IMR-90 (cell line): ENCODE data around the gene NCKAP5L. TPM values are rescaled to one million over a fixed set of nuclear protein-coding genes. Genes with fewer than 3 reads are reported as not detected.

ENCODE experiments used
- ATAC-seq: fragments of 200-7000 bp; cut with Tn5 transposase; 2 replicates; pipeline ENCODE4 v1.9.1; 2020; ENCODE audit warnings: low read depth, mild to moderate bottlenecking, moderate library complexity
- BruUV-seq: library from RNA; stranded (reverse); fragments of 400-500 nt; replicated peaks from 2 replicates; lab custom pipeline; 2021; lab: Mats Ljungman, UMichigan
- CTCF ChIA-PET: fragments of 300-600 bp; formaldehyde crosslinking; extraction: SDS; loops from one replicate; lab custom pipeline; 2021; ENCODE audit warnings: antibody characterized with exemption; lab: Yijun Ruan, JAX
- POLR2A ChIA-PET: fragments of 300-600 bp; sonication (Branson Sonifier 250); formaldehyde crosslinking; loops from one replicate; lab custom pipeline; 2022; ENCODE audit warnings: antibody characterized with exemption; ENCODE audit not compliant: unreplicated experiment; lab: Charles Lee
- DNase-seq: peaks from one replicate; pipeline ENCODE4 v3.0.0; 2013
- H2AFZ ChIP-seq: replicated peaks from 2 replicates; pipeline ENCODE3; 2013; ENCODE audit warnings: low read length, mild to moderate bottlenecking; ENCODE audit not compliant: poor library complexity
- H2AK5ac ChIP-seq: 2 replicates; pipeline ENCODE4 v1.6.1; 2013; ENCODE audit warnings: low read depth, low read length, inconsistent platforms
- H2AK9ac ChIP-seq: replicated peaks from 2 replicates; pipeline ENCODE3; 2013; ENCODE audit warnings: mild to moderate bottlenecking, low read depth, low read length, moderate library complexity; ENCODE audit not compliant: poor library complexity
- H2BK120ac ChIP-seq: 2 replicates; pipeline ENCODE4 v1.6.1; 2013; ENCODE audit warnings: low read depth, low read length, inconsistent platforms
- H2BK15ac ChIP-seq: 3 replicates; pipeline ENCODE4 v1.6.1; 2013; ENCODE audit warnings: low read depth, low read length, inconsistent platforms
- H2BK20ac ChIP-seq: 2 replicates; pipeline ENCODE4 v1.6.1; 2013; ENCODE audit warnings: low read depth, mild to moderate bottlenecking, inconsistent platforms, low read length, moderate library complexity
- H2BK5ac ChIP-seq: 2 replicates; pipeline ENCODE4 v1.6.1; 2013; ENCODE audit warnings: mild to moderate bottlenecking, low read depth, low read length, inconsistent platforms; ENCODE audit not compliant: poor library complexity, severe bottlenecking
- H3K14ac ChIP-seq: replicated peaks from 2 replicates; pipeline ENCODE4 v1.6.1; 2013; ENCODE audit warnings: low read depth, low read length, inconsistent platforms
- H3K18ac ChIP-seq: 2 replicates; pipeline ENCODE4 v1.6.1; 2013; ENCODE audit warnings: low read depth, low read length, control low read depth
- H3K23ac ChIP-seq: 2 replicates; pipeline ENCODE4 v1.6.1; 2013; ENCODE audit warnings: low read depth, low read length, inconsistent platforms
- H3K27ac ChIP-seq: 2 replicates; pipeline ENCODE4 v1.5.1; 2013; ENCODE audit warnings: mild to moderate bottlenecking, control low read depth, low read length; ENCODE audit not compliant: insufficient read depth
- H3K27me3 ChIP-seq: 2 replicates; pipeline ENCODE4 v1.6.1; 2013; ENCODE audit warnings: low read length; ENCODE audit not compliant: control insufficient read depth, insufficient read depth
- H3K36me3 ChIP-seq: 2 replicates; pipeline ENCODE4 v1.6.1; 2013; ENCODE audit warnings: low read length, mixed read lengths; ENCODE audit not compliant: control insufficient read depth, insufficient read depth
- H3K4ac ChIP-seq: 2 replicates; pipeline ENCODE4 v1.6.1; 2013; ENCODE audit warnings: low read depth, low read length, inconsistent platforms
- H3K4me1 ChIP-seq: 2 replicates; pipeline ENCODE4 v1.6.1; 2013; ENCODE audit warnings: low read length, mixed read lengths; ENCODE audit not compliant: control insufficient read depth, insufficient read depth
- H3K4me2 ChIP-seq: 2 replicates; pipeline ENCODE4 v1.6.1; 2013; ENCODE audit warnings: low read depth, mild to moderate bottlenecking, control low read depth, low read length, moderate library complexity
- H3K4me3 ChIP-seq: 2 replicates; pipeline ENCODE4 v1.5.1; 2013; ENCODE audit warnings: low read depth, mild to moderate bottlenecking, control low read depth, low read length, moderate library complexity; ENCODE audit not compliant: insufficient read depth
- H3K56ac ChIP-seq: 2 replicates; pipeline ENCODE4 v1.6.1; 2013; ENCODE audit warnings: low read length, inconsistent platforms; ENCODE audit not compliant: insufficient read depth; ENCODE audit errors: extremely low read depth
- H3K79me1 ChIP-seq, 2 experiments: 2 replicates each; pipeline ENCODE4 v1.6.1; 2013; ENCODE audit warnings: low read length in 2 of 2, inconsistent platforms in 1 of 2, low read depth in 1 of 2
- H3K9ac ChIP-seq: 2 replicates; pipeline ENCODE4 v1.6.1; 2013; ENCODE audit warnings: low read depth, low read length, control low read depth
- H3K9me1 ChIP-seq: 2 replicates; pipeline ENCODE4 v1.6.1; 2013; ENCODE audit warnings: low read length, inconsistent platforms; ENCODE audit not compliant: insufficient read depth
- H3K9me3 ChIP-seq: 2 replicates; pipeline ENCODE4 v1.6.1; 2013; ENCODE audit warnings: low read length; ENCODE audit not compliant: control insufficient read depth, insufficient read depth
- H4K20me1 ChIP-seq: 2 replicates; pipeline ENCODE4 v1.6.1; 2013; ENCODE audit warnings: low read length, inconsistent platforms; ENCODE audit not compliant: insufficient read depth
- H4K5ac ChIP-seq: 2 replicates; pipeline ENCODE4 v1.6.1; 2013; ENCODE audit warnings: mild to moderate bottlenecking, low read depth, low read length, control low read depth
- H4K8ac ChIP-seq, 2 experiments: 2 replicates each; pipeline ENCODE4 v1.6.1; 2013; ENCODE audit warnings: low read depth in 2 of 2, low read length in 2 of 2, control low read depth in 1 of 2, inconsistent platforms in 1 of 2
- H4K91ac ChIP-seq: 2 replicates; pipeline ENCODE4 v1.6.1; 2013; ENCODE audit warnings: low read depth, low read length, inconsistent platforms; ENCODE audit not compliant: insufficient read depth
- BHLHE40 ChIP-seq: fragments of 150-350 bp; IDR thresholded peaks from 2 replicates; pipeline ENCODE4 v1.6.1; 2016; ENCODE audit warnings: mild to moderate bottlenecking, low read depth, low read length
- POLR2A ChIP-seq: IDR thresholded peaks from 2 replicates; pipeline ENCODE4 v1.6.1; 2012; ENCODE audit warnings: mild to moderate bottlenecking, low read depth, low read length
- WGBS, 2 experiments: methylation state at CpG; one replicate each; pipeline versions ENCODE4 v1.1.5 to v1.1.7; 2013; ENCODE audit warnings: missing lambda C conversion rate in 2 of 2; ENCODE audit not compliant: insufficient read length in 1 of 2; ENCODE audit errors: extremely low coverage in 2 of 2; 5-methylcytosine and 5-hydroxymethylcytosine counted together
- dilution Hi-C: fragments of 300-500 bp; cut with HindIII; formaldehyde crosslinking; loops from one replicate; pipeline ENCODE4 v1.14.3; 2018; ENCODE audit warnings: low sequenced_read_pairs; ENCODE audit not compliant: unreplicated experiment
- in situ Hi-C: fragments of 300-500 bp; cut with MboI; formaldehyde crosslinking; loops from 3 replicates; pipeline ENCODE4 v1.14.3; 2019; ENCODE audit warnings: low sequenced_read_pairs, inconsistent platforms, mixed read lengths
- intact Hi-C: fragments of 100-400 bp; cut with micrococcal nuclease; formaldehyde crosslinking; loops from 2 replicates; pipeline ENCODE4 v1.10.0; 2022
- polyA plus RNA-seq, 3 experiments: library from polyadenylated mRNA; depleted of rRNA; stranded (reverse); fragments of >200 nt; gene quantifications; 2 replicates each; pipeline ENCODE4 v1.2.3, GENCODE V29; 2012; ENCODE audit warnings: low replicate concordance in 1 of 3
- total RNA-seq: library from RNA; depleted of rRNA; stranded (reverse); fragments of >200 nt; gene quantifications from 2 replicates; pipeline ENCODE4 v1.2.3, GENCODE V29; 2012
- TF ChIP-seq, protein P1 (sequence below): fragments of 150-350 bp; IDR thresholded peaks from 2 replicates; pipeline ENCODE4 v1.6.1; 2017; ENCODE audit warnings: mild to moderate bottlenecking, antibody characterized with exemption, low read length, low read depth

NCKAP5L gene
- total and polyA plus RNA-seq, 2 of the 4 experiments (the other 2 are of a cell fraction) = 6.1 to 14.4 TPM

DNA sequence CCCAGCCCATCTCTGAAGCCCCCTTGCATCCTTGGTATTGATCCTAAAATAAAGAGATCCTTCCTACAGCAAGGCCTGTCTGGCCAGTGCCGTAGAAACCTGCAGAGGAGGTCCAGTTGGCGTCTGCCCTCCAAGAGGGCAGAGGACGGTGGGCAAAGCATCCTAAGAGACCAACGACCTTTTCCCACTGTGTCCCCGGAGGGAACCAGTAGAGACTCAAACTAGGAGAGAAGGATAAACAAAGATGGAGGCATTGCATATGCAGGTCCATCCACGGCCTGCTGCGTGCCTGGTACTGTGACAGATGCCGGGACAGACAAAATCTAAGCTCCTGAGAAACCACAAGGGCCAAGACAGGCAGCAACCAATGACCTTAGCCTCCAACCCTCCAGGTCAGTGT lies 3.8 kb downstream of the NCKAP5L start:
- H2BK120ac ChIP-seq = no peak overlapping the region
- H4K91ac ChIP-seq = 0 out of 2 replicates have a peak overlapping the region, but pooled peaks have one; percentile 2
- no peak overlapping the region for H3K4me3 ChIP-seq
- in situ Hi-C loops (no loop called here), intact Hi-C loops (no loop called here), dilution Hi-C loops (no loop called here)
- WGBS, 2 experiments = 100% methylated on average over 1 of the region's 8 CpGs; no CpG with 5 or more reads in 1 of the 2 experiments
- H3K79me1 ChIP-seq = peaks cover 26 to 93% of the 10 kb centered on the region in 2 experiments
- no peak overlapping the region for H2BK20ac ChIP-seq
- H2BK15ac ChIP-seq = no peak overlapping the region
- ChIA-PET POLR2A (interaction anchor here (0.6 kb wide), 1 partner anchor 323 kb away, joined by 3 read pairs; no protein-coding TSS in a partner anchor), CTCF (interaction anchor here (1.2 kb wide), 1 partner anchor 83 kb away, joined by 3 read pairs; the partner anchor contains the start of gene TMBIM6)
- no peaks in the 10 kb centered on the region for H3K9me3 ChIP-seq
- no peak overlapping the region for H4K5ac ChIP-seq
- H3K23ac ChIP-seq = peak overlapping the region; percentile 45; the same call in 1 of the 2 replicates
- DNase-seq = no peak
- H3K36me3 ChIP-seq = peaks cover 6% of the 10 kb centered on the region; the same call in 1 of the 2 replicates
- H3K4me1 ChIP-seq = peaks cover 27% of the 10 kb centered on the region
- no peak for TF ChIP-seq POLR2A
- TF ChIP-seq, protein P1, sequence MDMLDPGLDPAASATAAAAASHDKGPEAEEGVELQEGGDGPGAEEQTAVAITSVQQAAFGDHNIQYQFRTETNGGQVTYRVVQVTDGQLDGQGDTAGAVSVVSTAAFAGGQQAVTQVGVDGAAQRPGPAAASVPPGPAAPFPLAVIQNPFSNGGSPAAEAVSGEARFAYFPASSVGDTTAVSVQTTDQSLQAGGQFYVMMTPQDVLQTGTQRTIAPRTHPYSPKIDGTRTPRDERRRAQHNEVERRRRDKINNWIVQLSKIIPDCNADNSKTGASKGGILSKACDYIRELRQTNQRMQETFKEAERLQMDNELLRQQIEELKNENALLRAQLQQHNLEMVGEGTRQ = no peak
- TF ChIP-seq BHLHE40 = no peak
- H4K8ac ChIP-seq = no peak overlapping the region
- peak overlapping the region; percentile 13; the same call in 1 of the 2 replicates for H3K14ac ChIP-seq
- no peak overlapping the region for H3K56ac ChIP-seq
- H3K9me1 ChIP-seq = peaks cover 34% of the 10 kb centered on the region
- peak overlapping the region; percentile 14; the same call in 1 of the 2 replicates for H3K27ac ChIP-seq
- peak overlapping the region; percentile 20 for H3K4me2 ChIP-seq
- H4K20me1 ChIP-seq = peaks cover 80% of the 10 kb centered on the region
- H2BK5ac ChIP-seq = no peak overlapping the region
- H2AFZ ChIP-seq = no peak overlapping the region
- H3K18ac ChIP-seq = no peak overlapping the region
- no peak overlapping the region for H3K9ac ChIP-seq
- BruUV-seq = no TSS peak
- H2AK9ac ChIP-seq = peak overlapping the region; percentile 33
- no peaks in the 10 kb centered on the region for H3K27me3 ChIP-seq
- H3K4ac ChIP-seq = peak overlapping the region; percentile 10
- ATAC-seq = no peak
- no peak overlapping the region for H2AK5ac ChIP-seq
